Measurements from ENCODE around the gene ITFG2. TPM values are rescaled to one million over a fixed set of nuclear protein-coding genes. Genes with fewer than 3 reads are reported as not detected.

The ITFG2 gene
- total RNA-seq, 1 experiment from 2014 or later: 23.9 TPM

GRCh38 chr12:2783936-2784600 lies 28.4 kb upstream of the ITFG2 start:
- H3K9me3 Mint-ChIP-seq: no peaks in the 10 kb centered on the region
- peak overlapping the region; percentile 23; the same call in 1 of the 2 replicates for H3K4me3 Mint-ChIP-seq
- ATAC-seq (peak; percentile 92), DNase-seq (ENCODE audit: low spot score) (peak; percentile 79)
- CTCF ChIA-PET: interaction anchor here (0.6 to 4.7 kb wide), 46 partner anchors 8 to 424 kb away, joined by 3 to 113 read pairs (median 4); partner anchors contain the start of genes FKBP4 and NRIP2
- H3K27me3 Mint-ChIP-seq (ENCODE audit: low read depth): peaks cover 20% of the 10 kb centered on the region
- H3K4me1 Mint-ChIP-seq: peaks cover 14% of the 10 kb centered on the region
- H3K27ac Mint-ChIP-seq: no peak overlapping the region
- POLR2A ChIA-PET: interaction anchor here (0.6 to 0.7 kb wide), 2 partner anchors 29 to 92 kb away, joined by 3 read pairs; no protein-coding TSS in a partner anchor
- no peaks in the 10 kb centered on the region for H3K36me3 Mint-ChIP-seq
- 0 out of 2 replicates have a peak, but pooled peaks have one; percentile 23 for TF ChIP-seq TEAD1 (CRISPR knock-in tag; IDR thresholded peaks at IDR 0.05)
- no peak for TF ChIP-seq CREB1 (CRISPR knock-in tag; IDR thresholded peaks at IDR 0.05)
- TF ChIP-seq CTCF (IDR thresholded peaks at IDR 0.05): peak; percentile 85
- TF ChIP-seq GTF2I (CRISPR knock-in tag; conservative IDR thresholded peaks at IDR 0.05): peak; percentile 72; the same call in 1 of the 2 replicates
- TF ChIP-seq SOX15 (CRISPR knock-in tag; IDR thresholded peaks at IDR 0.05): no peak
- TF ChIP-seq RORB (CRISPR knock-in tag; IDR thresholded peaks at IDR 0.05): no peak

DNA sequence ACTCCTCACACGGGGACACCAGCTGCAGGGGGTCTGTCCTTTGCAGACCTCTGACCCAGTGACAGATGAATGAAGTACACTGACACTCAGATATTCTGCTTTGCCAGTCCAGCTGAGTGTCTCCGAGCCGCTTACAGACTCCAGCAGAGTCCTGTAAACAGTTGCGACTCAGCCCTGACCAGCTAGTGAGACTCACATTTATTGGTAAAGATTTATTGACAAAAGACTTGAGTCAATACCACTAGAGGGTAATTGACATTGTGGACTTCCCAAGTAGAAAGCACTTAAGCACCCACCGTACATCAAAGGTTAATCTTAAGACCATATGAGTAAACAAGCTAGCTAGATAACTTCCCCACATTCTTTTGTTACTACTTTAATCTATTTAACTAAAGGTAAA lies 27.5 kb upstream of the ITFG2 start:
- CTCF ChIA-PET: interaction anchor here (0.9 to 4.7 kb wide), 13 partner anchors 11 to 288 kb away, joined by 3 to 113 read pairs (median 7); no protein-coding TSS in a partner anchor
- no peak for DNase-seq (ENCODE audit: low spot score)
- H3K9me3 Mint-ChIP-seq: no peaks in the 10 kb centered on the region
- POLR2A ChIA-PET: no interaction called here
- no peaks in the 10 kb centered on the region for H3K36me3 Mint-ChIP-seq
- no peak overlapping the region for H3K27ac Mint-ChIP-seq
- H3K4me1 Mint-ChIP-seq: peaks cover 8% of the 10 kb centered on the region
- no peak overlapping the region for H3K4me3 Mint-ChIP-seq
- TF ChIP-seq, protein P1, sequence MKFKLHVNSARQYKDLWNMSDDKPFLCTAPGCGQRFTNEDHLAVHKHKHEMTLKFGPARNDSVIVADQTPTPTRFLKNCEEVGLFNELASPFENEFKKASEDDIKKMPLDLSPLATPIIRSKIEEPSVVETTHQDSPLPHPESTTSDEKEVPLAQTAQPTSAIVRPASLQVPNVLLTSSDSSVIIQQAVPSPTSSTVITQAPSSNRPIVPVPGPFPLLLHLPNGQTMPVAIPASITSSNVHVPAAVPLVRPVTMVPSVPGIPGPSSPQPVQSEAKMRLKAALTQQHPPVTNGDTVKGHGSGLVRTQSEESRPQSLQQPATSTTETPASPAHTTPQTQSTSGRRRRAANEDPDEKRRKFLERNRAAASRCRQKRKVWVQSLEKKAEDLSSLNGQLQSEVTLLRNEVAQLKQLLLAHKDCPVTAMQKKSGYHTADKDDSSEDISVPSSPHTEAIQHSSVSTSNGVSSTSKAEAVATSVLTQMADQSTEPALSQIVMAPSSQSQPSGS (CRISPR knock-in tag; IDR thresholded peaks at IDR 0.05; ENCODE audit: borderline replicate concordance, low read depth): no peak
- TF ChIP-seq FOXP4 (CRISPR knock-in tag; IDR thresholded peaks at IDR 0.05) (no peak), TCF7 (CRISPR knock-in tag; IDR thresholded peaks at IDR 0.05; ENCODE audit: low read depth) (no peak), USF2 (CRISPR knock-in tag; IDR thresholded peaks at IDR 0.05) (no peak), MYBL2 (CRISPR knock-in tag; IDR thresholded peaks at IDR 0.05) (no peak), ESRRA (CRISPR knock-in tag; IDR thresholded peaks at IDR 0.05; ENCODE audit: borderline replicate concordance) (no peak), SOX15 (CRISPR knock-in tag; IDR thresholded peaks at IDR 0.05) (no peak), ZNF416 (CRISPR knock-in tag; IDR thresholded peaks at IDR 0.05) (no peak), IRF2 (CRISPR knock-in tag; IDR thresholded peaks at IDR 0.05; ENCODE audit: borderline replicate concordance, low read depth) (no peak), FOXP1 (CRISPR knock-in tag; IDR thresholded peaks at IDR 0.05; ENCODE audit: borderline replicate concordance) (no peak), ELF4 (CRISPR knock-in tag; IDR thresholded peaks at IDR 0.05; ENCODE audit: low read depth) (no peak), GTF2I (CRISPR knock-in tag; conservative IDR thresholded peaks at IDR 0.05) (no peak), NR3C1 (CRISPR knock-in tag; conservative IDR thresholded peaks at IDR 0.05; ENCODE audit: low read depth) (no peak), ZNF121 (CRISPR knock-in tag; IDR thresholded peaks at IDR 0.05) (no peak)
- TF ChIP-seq, protein P2, sequence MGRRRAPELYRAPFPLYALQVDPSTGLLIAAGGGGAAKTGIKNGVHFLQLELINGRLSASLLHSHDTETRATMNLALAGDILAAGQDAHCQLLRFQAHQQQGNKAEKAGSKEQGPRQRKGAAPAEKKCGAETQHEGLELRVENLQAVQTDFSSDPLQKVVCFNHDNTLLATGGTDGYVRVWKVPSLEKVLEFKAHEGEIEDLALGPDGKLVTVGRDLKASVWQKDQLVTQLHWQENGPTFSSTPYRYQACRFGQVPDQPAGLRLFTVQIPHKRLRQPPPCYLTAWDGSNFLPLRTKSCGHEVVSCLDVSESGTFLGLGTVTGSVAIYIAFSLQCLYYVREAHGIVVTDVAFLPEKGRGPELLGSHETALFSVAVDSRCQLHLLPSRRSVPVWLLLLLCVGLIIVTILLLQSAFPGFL (CRISPR knock-in tag; IDR thresholded peaks at IDR 0.05; ENCODE audit: borderline replicate concordance): no peak
- peaks cover 20% of the 10 kb centered on the region for H3K27me3 Mint-ChIP-seq (ENCODE audit: low read depth)
- no peak for ATAC-seq

Measured in WTC11 (cell line).